Stimulated activated CD4-positive, alpha-beta T cell treated with anti-CD3 and anti-CD28 coated beads, Interleukin-12 subunit alpha, Interleukin-12 subunit beta, amount 100 ng/mL, for 48 hours (primary cell): ENCODE results near the gene NEMF.
"Not testable (repeated sequence)": the region's sequence is repeated elsewhere in the genome, so short reads cannot be mapped to it uniquely, and the experiment has no call there.

ENCODE experiments used
- DNase-seq, 3 donors: peaks; one replicate each; pipeline ENCODE4 v3.0.0-alpha.2; 2020; ENCODE audit warnings: low read depth in 2 of 3, low spot score in 1 of 3

The NEMF gene

GRCh38 chr14:49880267-49881064 is 27.9 kb upstream of the NEMF start:
- no peak for DNase-seq

- peak in 2 of 3 donors; percentile 54 to 69 for DNase-seq
Observed at GRCh38 chr14:49879646-49880204, 27.1 kb upstream of the NEMF start.

DNA sequence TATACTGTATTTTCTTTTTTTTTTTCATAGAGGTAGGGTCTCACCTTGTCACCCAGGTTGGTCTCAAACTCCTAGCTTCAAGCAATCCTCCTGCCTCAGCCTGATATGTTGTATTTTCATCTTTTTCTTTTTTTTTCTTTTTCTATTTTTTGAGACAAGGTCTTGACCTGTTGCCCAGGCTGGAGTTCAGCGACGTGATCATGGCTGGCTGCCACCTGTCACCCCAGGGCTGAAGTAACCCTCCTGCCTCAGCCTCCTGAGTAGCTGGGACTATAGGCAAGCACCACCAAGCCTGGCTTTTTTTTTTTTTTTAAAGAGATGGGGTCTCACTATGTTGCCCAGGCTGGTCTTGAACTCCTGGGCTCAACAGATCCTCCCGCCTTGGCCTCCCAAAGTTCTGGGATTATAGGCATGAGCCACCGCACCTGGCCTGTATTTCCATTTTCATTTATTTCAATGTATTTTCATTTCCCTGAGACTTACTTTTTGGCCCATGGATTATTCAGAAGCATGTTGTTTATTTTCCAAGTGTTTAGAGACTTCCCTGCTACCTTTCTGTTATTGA is 24.1 kb upstream of the NEMF start:
- DNase-seq, result no peak

DNA sequence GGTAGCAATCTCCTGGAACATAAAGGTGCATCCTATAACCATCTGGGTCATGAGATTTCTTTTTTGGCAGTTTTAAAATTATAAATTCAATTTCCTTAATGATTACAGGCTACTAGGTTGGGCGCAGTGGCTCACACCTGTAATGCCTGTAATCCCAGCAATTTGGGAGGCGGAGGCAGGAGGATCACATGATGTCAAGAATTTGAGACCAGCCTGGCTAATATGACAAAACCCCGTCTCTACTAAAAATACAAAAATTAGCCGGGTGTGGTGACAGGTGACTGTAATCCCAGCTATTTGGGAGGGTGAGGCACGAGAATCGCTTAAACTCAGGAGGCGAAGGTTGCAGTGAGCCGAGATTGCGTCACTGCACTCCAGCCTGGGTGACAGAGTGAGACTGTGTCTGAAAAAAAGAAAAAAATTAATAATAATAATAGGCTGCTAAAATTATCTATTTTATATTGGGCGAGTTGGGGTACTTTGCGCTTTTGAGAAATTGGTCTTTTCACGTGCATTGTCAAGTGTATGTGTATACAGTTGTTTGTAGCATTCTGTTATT is 23.1 kb upstream of the NEMF start:
- DNase-seq, result no peak

DNA sequence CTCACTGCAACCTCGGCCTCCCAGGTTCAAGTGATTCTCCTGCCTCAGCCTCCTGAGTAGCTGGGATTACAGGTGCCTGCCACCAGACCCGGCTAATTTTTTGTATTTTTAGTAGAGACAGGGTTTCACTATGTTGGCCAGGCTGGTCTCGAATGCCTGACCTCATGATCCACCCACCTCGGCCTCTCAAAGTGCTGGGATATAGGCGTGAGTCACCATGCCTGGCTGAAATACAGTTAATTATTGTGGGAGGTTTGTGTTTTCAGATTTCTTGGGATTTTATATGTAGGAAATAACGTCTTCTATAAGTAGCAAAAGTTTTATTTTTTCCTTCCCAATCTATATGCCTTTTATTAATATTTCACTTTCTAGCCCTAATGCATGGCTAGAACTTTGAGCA is 21.0 kb upstream of the NEMF start:
- not testable (repeated sequence) for DNase-seq

DNA sequence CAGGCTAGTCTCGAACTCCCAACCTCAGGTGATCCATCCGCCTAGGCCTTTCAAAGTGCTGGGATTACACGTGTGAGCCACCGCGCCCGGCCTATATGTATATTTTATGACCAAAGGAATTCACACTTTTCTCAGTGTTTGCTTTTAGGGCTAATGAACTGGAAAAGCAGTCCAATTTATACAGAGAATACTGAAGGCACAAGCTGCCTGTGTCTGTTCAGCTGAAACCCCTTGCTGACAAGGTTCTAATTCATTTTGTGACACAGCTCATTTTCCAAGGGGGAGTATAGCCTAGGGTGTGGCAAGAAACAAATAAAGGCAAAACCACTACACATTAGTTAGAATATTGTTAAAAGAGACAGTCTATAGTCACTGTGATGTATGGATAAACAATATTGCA is 18.3 kb upstream of the NEMF start:
- no peak for DNase-seq

GRCh38 chr14:49868720-49869114 is 16.1 kb upstream of the NEMF start:
- no peak for DNase-seq

DNA sequence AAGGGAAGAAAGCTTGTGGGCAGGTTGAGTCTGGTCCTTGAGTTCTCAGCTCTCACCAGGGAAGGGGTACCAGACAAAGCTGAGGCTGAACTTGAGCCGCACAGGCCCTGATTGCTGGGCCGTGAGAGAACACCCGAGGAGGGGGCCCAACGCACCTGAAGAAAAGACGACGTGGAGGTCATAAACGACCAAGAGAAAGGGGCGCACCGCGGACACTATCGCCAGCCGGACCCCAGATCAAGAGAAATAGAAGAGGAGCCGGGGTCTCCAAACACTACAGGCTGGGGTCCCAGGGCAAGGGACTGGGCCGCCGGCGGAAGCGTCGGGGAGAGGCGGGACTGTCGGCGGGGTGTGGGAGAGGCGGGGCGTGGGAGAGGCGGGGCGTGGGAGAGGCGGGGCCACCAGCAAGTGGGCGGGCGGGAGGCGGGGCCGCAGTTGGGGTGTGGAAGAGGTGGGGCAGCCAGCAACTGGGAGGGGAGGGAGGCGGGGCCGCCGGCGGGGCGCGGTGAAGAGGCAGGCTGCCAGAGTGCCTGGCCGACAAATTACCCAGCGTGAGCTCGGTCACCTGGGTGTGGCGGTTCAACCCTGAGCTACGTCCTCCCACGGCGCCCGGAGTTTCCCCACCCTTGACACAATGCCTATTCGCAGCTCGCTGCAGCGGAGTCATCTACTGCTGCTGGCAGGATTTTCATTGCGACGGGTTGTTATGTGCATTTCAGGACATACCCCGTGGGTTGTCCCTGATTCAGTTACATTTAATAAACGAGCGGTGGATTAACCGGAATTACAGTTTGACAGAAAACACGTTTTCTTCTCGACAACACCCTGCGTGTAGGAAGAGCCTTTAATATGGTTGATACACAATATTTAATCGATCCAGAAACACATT is 15.5 kb upstream of the NEMF start:
- DNase-seq, result peak; percentile 97 to 99 (median 98)

DNA sequence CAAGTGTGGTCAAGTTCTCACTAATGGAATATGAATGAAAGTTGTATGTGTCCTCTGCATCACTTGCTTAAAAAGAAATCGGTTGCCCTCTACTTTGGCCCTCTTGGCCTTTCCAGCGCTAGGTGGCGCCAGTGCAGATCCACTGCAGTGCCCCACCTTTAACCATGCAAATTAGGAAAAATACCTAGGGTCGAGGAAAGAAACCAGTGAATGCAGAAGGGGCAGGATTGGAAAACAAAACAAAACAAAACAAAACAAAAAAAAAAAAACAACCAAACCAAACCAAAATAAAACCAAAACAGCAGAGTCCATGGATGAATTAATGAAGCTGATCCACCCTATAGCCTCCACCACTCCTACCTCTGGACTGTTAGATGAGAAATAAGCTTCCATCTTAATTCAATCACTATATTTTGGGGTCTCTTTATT is 12.9 kb upstream of the NEMF start:
- DNase-seq, result peak; percentile 63 to 80 (median 77)

DNA sequence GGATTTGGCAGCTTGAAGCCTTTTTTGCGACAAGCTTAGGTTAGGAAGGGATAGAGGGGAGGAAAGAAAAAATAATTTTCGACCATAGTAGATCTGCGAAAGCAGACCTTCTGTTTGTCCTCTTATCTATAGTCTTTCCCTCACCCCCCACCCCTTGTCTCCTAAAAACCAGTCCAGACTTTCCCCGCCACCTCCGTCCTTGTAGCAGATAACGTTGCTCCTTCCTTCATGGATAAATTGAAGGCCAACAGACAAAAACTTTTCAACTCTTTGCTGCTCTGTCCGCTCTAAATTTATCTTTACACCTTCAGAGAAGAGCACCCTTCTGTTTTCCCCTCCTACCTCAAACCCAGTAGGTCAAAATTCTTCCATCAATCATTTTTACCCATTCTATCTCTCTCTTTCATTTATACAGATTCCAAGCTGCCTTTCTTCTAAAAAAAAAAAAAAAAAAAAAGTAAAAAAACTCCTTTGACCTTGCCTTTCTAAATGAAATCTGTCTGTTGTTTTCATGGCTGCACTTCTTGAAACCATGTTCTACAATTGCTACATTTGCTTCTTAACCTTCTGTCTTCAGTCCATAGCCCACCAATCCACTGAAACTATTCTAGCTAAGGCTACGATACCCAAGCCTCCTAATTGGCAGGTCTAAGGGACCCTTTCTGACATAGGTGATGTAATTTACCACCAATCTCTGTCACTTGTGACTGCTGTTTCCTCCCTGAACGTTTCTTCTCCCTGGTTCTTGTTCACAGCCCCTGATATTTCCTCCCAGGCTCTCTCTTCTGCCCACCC is 11.1 kb upstream of the NEMF start:
- no peak for DNase-seq

DNA sequence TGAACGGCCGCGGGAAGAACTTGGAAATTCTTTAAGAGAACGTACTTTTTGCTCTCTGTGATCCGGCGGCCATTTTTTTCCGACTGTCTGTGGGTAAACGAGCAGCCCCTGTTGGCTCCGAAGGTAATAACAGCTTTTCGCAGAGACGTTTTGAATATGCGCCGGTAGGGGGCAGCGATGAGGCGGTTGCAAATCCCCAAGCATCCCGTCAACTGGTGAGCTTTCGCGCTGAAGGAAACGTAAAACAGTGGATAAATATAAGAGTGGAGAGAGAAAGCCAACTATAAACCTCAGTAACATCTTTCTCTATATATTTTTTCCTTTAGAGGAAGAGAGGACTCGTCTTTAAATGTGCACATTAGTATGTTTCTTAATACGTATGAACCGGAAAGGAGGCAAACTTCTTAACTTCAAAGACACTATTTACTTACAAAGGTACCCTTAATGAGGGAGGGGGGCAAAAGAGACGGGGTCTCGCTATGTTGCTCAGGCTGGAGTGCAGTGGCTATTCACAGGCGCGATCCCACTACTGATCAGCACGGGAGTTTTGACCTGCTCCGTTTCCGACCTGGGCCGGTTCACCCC is 9.6 kb upstream of the NEMF start:
- DNase-seq, result peak; percentile 73 to 90 (median 83)

DNA sequence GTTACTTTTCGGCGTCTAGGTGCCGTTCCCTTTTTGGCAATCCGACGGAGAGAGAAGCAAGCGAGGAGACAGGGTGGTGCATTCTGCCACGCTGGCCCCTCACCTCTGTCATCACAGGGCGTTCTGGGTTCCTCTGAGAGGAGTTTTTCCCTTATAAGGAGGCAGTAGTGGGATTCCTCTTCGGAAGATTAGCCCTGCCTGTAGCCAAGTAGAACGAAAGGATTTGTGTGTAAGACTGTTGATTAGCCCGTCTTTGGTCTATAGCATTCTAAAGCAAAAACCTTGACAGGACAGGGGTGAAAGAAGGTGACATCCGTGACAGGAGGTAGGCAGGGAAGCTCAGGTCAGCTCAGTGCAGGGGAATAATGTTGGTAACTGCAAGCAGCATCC is 9.1 kb upstream of the NEMF start:
- DNase-seq, result peak; percentile 50 to 60 (median 51)

GRCh38 chr14:49860988-49861698 is 8.6 kb upstream of the NEMF start:
- no peak for DNase-seq

DNA sequence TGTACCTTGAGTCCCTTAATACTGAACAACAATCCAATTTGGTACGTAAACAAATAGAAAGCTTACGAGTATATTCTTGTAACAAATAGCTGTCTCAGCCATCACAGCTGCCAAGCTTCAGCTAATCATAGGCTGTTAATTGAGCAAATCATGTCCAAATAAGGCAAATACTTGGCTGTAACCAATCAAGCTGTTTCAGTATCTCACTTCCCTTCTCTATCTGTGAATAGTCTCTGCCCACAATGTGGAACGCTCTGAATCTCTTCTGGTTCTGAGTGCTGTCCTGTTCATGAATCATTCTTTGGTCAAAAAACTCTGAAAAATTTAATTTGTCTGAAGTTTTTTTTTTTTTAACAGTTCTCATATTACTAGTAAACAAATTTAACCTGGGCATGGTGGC is 5.8 kb upstream of the NEMF start:
- DNase-seq, result no peak

GRCh38 chr14:49857427-49858003 is 4.9 kb upstream of the NEMF start:
- no peak for DNase-seq

DNA sequence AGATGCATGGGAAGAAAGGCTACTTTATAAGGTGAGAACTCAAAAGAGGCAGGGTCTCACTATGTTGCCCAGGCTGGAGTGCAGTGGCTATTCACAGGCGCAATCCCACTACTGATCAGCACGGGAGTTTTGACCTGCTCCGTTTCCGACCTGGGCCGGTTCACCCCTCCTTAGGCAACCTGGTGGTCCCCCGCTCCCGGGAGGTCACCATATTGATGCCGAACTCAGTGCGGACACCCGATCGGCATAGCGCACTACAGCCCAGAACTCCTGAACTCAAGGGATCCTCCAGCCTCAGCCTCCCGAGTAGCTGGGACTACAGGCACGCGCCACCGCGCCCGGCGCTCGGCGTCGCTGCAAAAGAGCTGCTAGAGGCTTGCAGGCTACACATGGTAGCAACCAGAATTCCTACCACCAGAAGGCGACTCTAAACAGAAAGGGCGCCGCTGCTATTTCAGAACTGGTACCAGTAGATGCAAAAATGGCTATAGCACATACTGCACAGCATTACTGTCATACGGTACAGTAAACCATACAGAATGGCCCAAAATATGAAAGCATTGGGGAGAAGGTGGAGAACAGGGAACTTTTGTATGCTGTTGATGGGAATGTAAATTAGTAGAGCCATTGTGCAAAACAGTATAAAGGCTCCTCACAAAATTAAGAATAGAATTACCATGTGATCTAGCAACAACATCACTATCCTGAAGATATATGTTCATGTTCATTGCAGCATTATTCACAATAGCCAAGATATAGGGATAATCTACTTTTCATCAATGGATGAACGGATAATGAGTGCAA is 1.2 kb upstream of the NEMF start:
- DNase-seq, result peak; percentile 65 to 66 (median 65)

DNA sequence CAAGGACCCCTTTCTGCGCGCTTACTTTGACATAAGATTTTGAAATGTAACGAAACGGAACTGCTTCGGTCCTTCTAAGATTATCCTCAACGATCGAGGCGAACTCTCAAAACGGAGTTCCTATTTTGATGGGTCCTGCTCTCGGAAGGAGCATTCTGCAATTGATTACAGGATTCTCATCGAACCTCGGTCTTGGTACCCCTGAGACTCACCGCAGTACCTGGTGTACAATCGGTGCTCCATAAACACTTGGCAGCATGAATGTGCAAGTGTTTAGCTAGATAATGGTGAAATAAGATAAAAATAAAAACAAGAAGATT is 530 bp upstream of the NEMF start:
- DNase-seq, result no peak

GRCh38 chr14:49851813-49852212 is 775 bp downstream of the NEMF start:
- no peak for DNase-seq
